ENCODE data around the gene EVC.

GRCh38 chr4:5758741-5759140 lies 47.7 kb downstream of the EVC start:
- no peak for TF ChIP-seq ZNF274 (IDR thresholded peaks at IDR 0.05; ENCODE audit: low read depth, low read length)
- no peak for TF ChIP-seq SUZ12 (IDR thresholded peaks at IDR 0.05; ENCODE audit: extremely low read depth, insufficient read depth, insufficient read length)
- no peak for TF ChIP-seq YY1 (IDR thresholded peaks at IDR 0.05; ENCODE audit: insufficient read depth, insufficient read length)

All from NT2/D1 (cell line).